H1 (cell line): Measurements from ENCODE around the gene CYP2C19. TPM values are rescaled to one million over a fixed set of nuclear protein-coding genes. Genes with fewer than 3 reads are reported as not detected.

Experiments
- BACH1 ChIP-seq: IDR thresholded peaks from 2 replicates; pipeline ENCODE4 v1.6.1; 2012; ENCODE audit warnings: low read length, improper control_type of control experiment
- HDAC2 ChIP-seq, 2 experiments: fragments of 300-600 bp in 1 of 2; sonication (generic) in 1 of 2; IDR thresholded peaks; 2 replicates each; pipeline ENCODE4 v1.6.1; 2011 to 2012; ENCODE audit warnings: low read depth in 2 of 2, low read length in 2 of 2, mild to moderate bottlenecking in 2 of 2, moderate library complexity in 2 of 2, borderline replicate concordance in 1 of 2, inconsistent platforms in 1 of 2
- RAD21 ChIP-seq, 2 experiments: IDR thresholded peaks in 1 of 2; conservative IDR thresholded peaks in 1 of 2; 2 replicates each; pipeline ENCODE4 v1.6.1; 2011; ENCODE audit warnings: low read depth in 2 of 2, low read length in 2 of 2, improper control_type of control experiment in 1 of 2, inconsistent platforms in 1 of 2, mild to moderate bottlenecking in 1 of 2, moderate library complexity in 1 of 2
- SP4 ChIP-seq: IDR thresholded peaks from 2 replicates; pipeline ENCODE4 v1.6.1; 2012; ENCODE audit warnings: low read length, inconsistent platforms
- SRF ChIP-seq: IDR thresholded peaks from 2 replicates; pipeline ENCODE4 v1.6.1; 2011; ENCODE audit warnings: mild to moderate bottlenecking, low read depth, low read length, moderate library complexity
- TBP ChIP-seq: IDR thresholded peaks from 2 replicates; pipeline ENCODE4 v1.6.1; 2011; ENCODE audit warnings: low read depth, low read length, improper control_type of control experiment
- TEAD4 ChIP-seq: IDR thresholded peaks from 2 replicates; pipeline ENCODE4 v1.6.1; 2012; ENCODE audit warnings: low read depth, low read length, inconsistent platforms, mixed read lengths
- ZNF274 ChIP-seq: IDR thresholded peaks from 2 replicates; pipeline ENCODE4 v1.7.0; 2012; ENCODE audit warnings: low read length, borderline replicate concordance; ENCODE audit errors: extremely low read depth
- polyA plus RNA-seq, 7 experiments: library from polyadenylated mRNA; depleted of rRNA in 3 of 7; stranded (reverse) in 5 of 7; unstranded in 2 of 7; fragments of >200 nt in 5 of 7; fragments of 200-250 nt in 2 of 7; gene quantifications; 1 replicate in 5 of 7; 2 replicates in 1 of 7; 4 replicates in 1 of 7; pipeline versions ENCODE4 v1.2.1 to v1.2.3, GENCODE V29; 2011 to 2013; ENCODE audit warnings: missing spikeins in 2 of 7, mixed read lengths in 2 of 7
- total RNA-seq: library from RNA; stranded (reverse); fragmentation: NEBNext Ultra II Directional; extraction: Animal tissue kit (Norgen Biotek cat#: 25700); gene quantifications from 2 replicates; pipeline ENCODE4 v1.2.1, GENCODE V29; 2021

The CYP2C19 gene
- total and polyA plus RNA-seq, 2 of the 8 experiments (the other 6 are each of a cell fraction or from before 2014, with no cell fraction given), result not detected

DNA sequence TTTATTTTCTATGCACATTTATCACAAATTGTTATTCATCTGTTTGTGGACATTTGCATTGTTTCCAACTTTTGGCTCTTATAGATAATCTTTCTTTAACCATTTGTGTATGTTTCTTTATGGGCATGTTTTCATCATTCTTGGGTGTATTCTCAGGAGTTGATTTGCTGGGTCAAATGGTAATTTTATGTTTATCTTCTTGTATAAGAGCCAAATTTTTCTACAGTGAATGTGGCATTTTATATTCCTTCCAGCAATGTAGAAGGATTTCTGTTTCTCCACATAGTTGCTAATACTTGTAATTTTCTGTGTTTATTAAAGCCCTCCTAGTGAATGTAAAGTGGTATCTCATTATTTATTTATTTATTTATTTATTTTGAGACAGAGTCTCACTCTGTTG, 21.8 kb downstream of the CYP2C19 start (continued):
- TF ChIP-seq SRF, result no peak
- TF ChIP-seq HDAC2 (IDR thresholded peaks at IDR 0.05; ENCODE audit: borderline replicate concordance in 1 of 2, low read depth in 2 of 2, low read length in 2 of 2), result no peak
- TF ChIP-seq ZNF274, result no peak
- no peak for TF ChIP-seq BACH1
- no peak for TF ChIP-seq SP4
- no peak for TF ChIP-seq TEAD4
- no peak for TF ChIP-seq TBP
- TF ChIP-seq RAD21 (IDR thresholded peaks at IDR 0.05 in 1 of 2, conservative IDR thresholded peaks at IDR 0.05 in 1 of 2; ENCODE audit: low read depth in 2 of 2, low read length in 2 of 2), result no peak
